GM21526 (cell line): ENCODE data around the gene CYP3A4.
"Not testable (repeated sequence)": the region's sequence is repeated elsewhere in the genome, so short reads cannot be mapped to it uniquely, and the experiment has no call there.

Experiments used
- ATAC-seq: cut with Tn5 transposase; IDR thresholded peaks from one replicate; pipeline ENCODE4 v1.9.1; 2021; ENCODE audit warnings: moderate library complexity; ENCODE audit not compliant: unreplicated experiment, low FRiP score

The CYP3A4 gene

DNA sequence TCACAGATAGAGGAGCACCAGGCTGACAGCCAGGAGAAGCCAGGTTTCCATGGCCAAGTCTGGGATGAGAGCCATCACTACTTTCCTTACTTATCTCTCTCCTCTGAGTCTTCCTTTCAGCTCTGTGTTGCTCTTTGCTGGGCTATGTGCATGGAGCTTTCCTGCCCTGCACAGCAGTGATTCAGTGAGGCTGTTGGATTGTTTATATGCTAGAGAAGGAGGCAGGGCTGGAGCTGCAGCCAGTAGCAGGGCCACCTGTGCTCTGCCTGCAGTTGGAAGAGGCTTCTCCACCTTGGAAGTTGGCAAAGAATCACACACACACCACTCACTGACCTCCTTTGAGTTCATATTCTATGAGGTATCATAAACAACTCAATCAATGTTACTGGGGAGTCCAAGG is at the start of gene CYP3A4:
TSS of gene CYP3A4 (minus strand) at position 178 of the 400 bp plus-strand sequence. CDS start at position 75, 103 bp downstream.
- ATAC-seq: no peak

DNA sequence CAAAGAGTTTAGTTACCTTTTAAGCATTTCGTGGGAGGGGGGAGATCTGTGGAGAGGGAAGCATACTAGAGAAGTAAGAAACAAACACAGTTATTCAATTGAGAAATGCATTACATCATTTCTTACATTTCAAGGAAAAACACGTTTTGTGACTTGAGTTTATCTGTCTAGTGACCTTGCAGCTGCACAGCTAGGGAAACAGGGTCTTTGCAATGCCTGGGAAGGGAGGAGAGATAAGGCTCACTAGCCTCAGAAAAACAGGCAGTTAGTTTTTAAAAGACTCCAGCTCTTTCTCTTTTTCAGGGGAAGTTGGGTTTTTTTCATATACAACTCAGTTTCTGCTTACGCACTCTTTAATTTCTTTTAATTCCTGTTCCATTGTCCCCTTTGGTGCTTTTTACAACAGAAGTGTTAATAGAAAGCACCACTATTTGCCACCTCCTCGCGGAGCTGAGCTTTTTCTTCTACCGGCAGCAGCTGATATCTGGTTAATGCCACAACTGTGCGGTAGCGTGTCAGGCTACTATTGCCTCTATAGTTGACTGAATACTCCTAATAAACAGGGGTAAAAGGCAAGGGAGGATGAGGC is 49.4 kb upstream of the CYP3A4 start:
- no peak for ATAC-seq

DNA sequence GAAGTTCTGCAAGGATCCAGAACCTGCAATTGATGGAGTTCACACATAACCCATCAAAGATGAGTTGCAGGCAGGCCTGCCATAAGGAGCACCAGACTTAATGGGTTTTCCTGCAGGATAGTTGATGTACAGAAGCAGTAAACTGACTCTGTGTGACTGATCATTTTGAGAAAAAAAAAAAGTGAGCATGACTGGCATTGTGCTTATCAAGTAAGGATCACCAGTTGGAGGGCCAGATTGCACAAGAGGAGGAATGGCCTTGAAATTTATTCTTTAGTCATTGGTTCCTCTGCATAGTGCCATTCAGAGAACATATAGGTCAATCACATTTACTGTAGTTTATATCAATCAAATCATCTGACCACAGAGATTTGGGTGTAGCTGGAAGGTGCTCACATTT is 47.6 kb upstream of the CYP3A4 start:
- ATAC-seq: no peak

DNA sequence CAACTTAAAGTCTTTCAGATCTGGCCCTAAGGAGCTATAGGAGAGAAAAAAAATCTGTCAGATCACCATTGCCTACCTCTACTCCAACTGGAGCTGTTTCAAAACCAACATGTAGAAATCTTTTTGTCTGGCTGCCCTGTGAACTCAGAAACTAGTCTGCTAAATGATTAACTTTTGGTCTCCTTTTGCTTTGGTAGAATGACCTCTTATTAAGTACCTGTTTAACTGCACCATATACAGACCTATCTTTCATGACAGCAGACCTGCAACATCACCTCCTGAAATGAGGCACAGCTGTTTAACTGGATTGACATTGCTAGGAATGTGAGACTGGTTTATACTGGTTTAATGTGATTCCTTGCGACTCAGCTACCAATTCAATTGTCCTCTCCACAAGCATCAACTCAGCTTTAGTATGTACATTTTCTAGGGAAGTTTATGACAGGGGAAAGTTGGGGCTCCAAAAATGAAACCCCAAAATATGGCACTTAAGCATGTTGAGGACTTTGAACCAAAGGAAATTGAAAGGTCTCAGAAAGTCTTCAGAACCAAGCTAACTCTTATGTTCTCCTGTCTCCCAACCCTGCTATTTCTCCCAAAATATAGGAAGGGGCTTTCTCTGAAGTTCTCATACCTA is 45.7 kb upstream of the CYP3A4 start:
- ATAC-seq: no peak

DNA sequence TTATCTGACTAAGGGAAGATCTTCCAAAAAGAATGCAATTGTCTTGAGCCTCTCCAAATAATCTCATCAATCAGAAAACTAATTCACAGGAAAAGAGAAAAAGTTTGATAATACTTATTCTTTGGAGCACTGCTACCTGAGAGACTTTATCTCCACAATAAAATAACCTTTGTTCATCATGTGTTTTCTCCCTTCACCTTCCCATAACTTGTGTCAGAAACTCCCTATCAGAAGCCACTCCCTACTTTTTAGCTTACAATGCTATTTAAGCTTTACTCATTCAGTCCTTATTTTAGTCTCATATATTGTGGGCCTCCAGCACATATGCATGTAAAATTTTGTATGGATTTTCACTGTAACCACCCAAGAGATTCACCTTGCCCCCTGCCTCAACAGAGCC is 44.8 kb upstream of the CYP3A4 start:
- ATAC-seq: no peak

DNA sequence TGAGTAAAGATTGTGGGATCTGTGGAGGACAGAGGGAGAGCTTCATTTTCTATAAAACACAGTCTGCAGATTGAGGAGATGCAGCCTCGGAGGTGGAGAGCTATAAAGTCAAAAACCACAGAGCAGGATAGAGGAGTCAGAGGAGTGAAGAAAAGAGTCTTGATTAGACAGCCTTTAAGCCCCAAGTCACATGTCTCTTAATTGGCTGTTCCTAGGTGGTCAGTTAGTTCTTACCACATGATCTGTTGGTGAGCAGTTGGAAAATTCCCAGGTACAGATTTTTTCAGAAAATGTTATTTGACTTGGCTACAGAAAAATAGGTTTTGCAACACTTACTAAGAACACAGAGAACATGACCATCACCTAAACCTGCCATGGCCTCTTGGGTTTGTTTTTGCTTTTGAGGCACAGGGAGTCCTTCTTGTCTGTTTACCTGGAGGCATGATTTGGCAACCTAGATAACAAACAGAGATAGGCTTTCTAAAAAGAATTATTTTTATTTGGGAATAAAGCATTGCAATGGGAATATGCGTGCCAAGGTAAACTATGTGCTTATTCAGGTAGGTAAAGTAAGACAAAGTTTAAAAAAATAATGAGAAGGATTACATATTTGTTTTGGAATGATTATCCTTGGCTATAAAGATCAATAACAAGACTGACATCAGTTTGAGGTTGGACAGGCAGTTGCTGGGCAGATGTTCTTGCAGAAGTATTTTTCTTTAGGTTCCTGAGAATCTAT is 43.2 kb upstream of the CYP3A4 start:
- ATAC-seq: no peak

DNA sequence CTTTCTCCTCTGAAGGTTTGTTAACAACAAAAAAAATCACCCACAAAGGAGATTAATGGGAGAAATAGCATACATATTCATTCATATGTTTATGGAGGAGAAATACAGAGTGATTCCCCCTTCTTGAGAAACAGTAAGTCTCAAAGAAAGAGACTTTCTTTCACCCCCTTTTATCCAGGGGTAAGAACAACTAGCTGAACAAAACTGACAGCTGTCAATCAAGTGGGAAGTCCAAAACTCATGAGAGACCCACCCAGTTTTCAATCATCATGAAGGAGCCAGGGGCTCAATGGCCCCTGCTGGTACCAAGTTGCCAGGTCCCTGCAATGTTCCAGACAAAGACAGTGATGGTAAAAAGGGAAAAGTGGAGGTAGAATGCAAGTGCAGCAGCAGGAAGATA is 41.9 kb upstream of the CYP3A4 start:
- ATAC-seq: no peak

DNA sequence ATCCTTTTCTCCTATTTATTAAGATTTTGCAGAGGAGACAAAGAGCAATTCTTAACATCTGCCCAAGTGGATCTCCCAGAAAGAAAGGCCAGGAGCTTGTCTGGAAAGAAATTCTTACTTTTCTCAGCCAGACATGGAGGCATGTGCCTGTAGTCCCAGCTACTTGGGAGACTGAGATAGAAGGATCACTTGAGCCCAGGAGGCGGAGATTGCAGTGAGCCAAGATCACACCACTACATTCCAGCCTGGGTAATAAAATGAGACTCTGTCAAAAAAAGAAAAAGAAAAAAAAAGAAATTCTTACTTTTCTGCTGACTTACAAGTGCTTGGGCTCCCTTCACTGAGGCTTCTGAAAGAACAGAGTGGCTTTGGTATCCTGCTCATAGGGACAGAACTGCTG is 41.5 kb upstream of the CYP3A4 start:
- no peak for ATAC-seq

DNA sequence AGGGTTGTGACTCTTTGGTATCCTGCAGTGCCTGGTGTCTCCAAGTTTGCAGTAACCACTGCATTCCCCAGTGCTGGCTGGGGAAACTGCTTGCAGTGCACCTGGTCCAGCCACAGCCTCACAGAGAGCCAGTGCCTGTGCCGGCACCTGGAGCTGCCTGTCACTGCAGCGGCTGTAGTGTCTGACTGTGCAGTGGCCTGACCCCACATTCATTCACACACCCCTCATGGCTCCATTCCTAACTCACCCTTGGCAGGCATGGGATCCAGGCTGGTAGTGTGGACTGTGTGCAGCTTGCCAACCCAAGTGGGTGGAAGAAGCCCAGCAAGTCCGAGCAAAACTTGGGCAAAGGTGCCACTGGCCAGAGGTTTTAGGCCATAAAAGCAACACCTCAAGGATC is 40.1 kb upstream of the CYP3A4 start:
- ATAC-seq: no peak

DNA sequence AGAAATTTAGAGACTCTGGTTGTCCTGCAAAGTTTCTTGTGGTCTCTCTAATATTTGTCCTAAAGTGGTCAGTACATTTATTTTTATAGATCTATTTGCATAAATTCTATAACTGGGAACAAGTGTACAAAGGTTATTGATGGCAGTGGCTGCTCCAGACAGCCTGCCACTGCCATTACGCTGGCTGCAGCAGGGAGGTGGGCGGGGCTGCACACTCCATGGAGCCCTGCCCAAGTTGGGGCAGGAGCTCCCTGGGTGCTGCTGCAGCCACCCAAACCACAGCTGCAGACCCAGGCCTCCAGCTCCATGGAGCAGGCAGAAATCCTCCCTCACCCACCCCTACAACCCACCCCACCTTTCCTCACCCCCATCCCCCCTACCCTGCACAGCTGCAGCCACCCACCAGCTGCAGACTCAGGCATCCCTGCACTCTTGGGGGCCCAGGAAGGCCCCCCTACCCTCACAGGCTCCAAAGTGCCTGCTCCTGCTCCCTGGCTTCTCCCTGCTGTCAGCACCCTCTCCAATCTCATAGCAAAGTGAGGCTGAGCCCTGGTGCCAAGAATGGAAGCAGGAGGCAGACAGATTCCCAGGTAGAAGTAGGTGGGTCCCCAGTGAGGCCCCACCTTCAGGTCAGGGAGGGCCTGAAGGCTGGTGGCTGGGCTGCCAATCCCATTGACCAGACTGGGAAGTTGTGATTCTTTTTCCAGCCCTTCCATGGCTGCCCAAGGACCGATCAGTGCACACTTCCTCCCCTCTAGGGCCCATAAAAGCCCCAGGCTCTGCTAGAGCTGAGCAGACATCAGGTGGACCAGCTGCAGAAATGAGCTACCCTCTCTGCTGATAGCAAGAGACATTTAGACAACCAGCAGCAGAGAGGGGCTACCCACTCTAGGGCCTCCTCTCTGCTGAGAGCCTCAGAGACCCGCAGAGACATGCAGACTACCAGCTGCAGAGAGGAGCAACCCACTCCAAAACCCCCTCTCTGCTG is 39.0 kb upstream of the CYP3A4 start:
- no peak for ATAC-seq

DNA sequence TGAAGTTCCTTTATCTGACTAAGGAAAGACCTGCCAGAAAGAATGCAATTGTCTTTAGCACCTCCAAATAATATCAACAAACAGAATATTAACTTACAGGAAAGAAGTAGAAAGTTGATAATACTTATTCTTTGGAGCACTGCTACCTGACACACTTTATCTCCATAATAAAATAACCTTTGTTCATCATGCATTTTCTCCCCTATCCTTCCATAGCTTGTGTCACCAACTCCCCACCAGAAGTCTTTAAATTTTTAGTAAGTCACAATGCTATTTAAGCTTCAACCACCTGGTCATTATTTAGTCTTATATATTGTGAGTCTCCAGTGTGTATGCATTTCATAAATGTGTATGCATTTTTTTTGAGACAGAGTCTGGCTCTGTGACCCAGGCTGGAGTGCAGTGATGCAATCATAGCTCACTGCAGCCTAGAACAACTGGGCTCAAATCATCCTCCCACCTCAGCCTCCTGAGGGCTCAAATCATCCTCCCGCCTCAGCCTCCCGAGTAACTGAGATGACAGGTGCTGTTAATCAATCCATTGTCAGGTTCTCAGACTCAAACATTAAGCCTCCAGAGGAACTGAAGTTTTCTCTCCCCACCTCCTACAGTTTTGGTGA is 36.5 kb upstream of the CYP3A4 start:
- no peak for ATAC-seq

DNA sequence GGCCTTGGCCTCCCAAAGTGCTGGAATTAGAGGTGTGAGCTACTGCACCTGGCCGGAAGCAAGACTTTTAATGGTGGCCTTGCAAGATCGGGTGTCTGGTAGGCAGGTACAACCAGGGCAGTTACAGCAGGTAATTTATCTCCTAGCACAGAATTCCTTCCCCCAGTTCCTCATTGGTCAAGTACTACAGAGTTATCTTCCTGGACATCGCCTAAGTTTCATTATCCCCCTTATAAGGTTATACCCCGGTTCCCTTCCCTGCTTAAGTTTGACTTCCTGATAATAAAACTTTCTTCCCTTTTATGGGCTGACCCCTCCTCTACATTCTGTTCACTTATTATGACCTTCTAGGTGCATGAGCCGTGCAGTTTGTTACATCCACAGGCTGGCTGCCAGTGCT is 24.8 kb upstream of the CYP3A4 start:
- ATAC-seq: no peak

DNA sequence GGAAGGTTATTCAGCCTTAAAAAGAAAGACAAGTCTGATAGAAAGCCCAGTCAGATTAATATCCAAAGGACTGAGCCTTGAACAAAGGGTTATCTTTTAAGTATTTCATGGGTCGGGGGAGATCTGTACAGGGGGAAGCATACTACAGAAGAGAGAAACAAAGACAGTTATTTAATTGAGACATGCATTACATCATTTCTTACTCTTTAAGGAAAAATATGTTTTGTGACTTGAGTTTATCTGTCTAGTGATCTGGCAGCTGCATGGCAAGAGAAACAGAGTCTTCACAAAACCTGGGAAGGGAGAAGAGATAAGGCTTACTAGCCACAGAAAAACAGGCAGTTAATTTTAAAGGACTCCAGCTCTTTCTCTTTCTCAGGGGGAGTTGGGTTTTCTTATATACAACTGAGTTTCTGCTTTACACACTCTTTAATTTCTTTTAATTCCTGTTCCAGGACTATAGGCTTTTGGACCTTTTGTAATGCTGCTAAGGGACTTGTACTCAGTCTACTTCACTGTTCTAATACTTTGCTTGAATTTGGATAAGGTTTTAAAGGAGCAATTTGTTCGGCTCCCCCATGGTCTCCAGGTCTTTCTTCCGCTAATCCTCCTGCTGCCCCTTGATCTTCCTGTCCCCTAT is 23.0 kb upstream of the CYP3A4 start:
- no peak for ATAC-seq

DNA sequence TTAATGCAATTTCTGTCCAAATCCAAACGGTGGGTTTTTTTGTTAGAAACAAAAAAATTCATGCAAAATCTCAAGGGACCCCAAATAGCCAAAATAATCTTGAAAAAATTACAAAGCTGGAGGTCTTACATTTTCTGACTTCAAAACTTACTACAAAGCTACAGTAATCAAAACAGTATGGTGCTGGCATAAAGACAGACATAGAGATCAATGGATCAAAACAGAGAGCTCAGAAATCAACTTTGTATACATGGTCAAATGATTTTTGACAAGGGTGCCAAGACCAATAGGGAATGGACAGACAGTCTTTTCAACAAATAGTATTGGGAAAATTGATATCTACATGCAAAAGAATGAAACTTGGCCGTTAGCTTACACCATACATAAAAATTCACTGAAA is 21.7 kb upstream of the CYP3A4 start:
- ATAC-seq: no peak

DNA sequence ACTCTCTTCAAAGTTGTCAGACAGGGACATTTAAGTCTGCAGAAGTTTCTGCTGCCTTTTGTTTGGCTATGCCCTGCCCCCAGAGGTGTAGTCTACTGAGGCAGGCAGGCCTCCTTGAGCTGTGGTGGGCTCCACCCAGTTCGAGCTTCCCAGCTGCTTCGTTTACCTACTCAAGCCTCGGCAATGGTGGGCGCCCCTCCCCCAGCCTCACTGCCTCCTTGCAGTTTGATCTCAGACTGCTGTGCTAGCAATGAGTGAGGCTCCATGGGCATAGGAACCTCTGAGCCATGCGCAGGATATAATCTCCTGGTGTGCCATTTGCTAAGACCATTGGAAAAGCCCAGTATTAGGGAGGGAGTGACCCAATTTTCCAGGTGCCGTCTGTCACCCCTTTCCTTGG is 19.1 kb upstream of the CYP3A4 start:
- not testable (repeated sequence) for ATAC-seq

DNA sequence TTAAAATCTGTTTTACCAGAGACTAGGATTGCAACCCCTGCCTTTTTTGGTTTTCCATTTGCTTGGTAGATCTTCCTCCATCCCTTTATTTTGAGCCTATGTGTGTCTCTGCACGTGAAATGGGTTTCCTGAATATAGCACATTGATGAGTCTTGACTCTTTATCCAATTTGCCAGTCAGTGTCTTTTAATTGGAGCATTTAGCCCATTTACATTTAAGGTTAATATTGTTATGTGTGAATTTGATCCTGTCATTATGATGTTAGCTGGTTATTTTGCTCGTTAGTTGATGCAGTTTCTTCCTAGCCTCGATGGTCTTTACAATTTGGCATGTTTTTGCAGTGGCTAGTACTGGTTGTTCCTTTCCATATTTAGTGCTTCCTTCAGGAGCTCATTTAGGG is 17.4 kb upstream of the CYP3A4 start:
- not testable (repeated sequence) for ATAC-seq

DNA sequence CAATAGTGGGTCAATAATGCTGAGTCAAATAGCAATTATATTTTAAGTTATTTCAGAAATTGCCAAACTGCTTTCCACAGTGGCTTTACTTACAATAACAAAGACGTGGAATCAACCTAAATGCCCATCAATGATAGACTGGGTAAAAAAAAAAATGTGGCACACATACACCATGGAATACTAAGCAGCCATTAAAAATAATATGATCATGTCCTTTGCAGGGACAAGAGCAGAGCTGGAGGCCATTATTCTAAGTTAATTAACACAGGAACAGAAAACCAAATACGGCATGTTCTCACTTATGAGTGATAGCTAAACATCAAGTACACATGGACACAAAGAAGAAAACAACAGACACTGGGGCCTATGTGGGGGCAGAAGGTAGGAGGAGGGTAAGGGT is 15.0 kb upstream of the CYP3A4 start:
- ATAC-seq: no peak

DNA sequence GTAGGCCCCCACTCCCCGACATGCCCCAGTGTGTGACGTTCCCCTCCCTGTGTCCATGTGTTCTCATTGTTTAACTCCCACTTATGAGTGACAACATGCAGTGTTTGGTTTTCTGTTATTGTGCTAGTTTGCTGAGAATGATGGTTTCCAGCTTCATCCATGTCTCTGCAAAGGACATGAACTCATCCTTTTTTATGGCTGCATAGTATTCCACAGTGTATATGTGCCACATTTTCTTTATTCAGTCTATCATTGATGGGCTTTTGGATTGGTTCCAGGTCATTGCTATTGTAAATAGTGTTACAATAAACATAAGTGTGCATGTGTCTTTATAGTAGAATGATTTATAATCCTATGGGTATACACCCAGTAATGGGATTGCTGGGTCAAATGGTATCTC is 11.9 kb upstream of the CYP3A4 start:
- not testable (repeated sequence) for ATAC-seq

DNA sequence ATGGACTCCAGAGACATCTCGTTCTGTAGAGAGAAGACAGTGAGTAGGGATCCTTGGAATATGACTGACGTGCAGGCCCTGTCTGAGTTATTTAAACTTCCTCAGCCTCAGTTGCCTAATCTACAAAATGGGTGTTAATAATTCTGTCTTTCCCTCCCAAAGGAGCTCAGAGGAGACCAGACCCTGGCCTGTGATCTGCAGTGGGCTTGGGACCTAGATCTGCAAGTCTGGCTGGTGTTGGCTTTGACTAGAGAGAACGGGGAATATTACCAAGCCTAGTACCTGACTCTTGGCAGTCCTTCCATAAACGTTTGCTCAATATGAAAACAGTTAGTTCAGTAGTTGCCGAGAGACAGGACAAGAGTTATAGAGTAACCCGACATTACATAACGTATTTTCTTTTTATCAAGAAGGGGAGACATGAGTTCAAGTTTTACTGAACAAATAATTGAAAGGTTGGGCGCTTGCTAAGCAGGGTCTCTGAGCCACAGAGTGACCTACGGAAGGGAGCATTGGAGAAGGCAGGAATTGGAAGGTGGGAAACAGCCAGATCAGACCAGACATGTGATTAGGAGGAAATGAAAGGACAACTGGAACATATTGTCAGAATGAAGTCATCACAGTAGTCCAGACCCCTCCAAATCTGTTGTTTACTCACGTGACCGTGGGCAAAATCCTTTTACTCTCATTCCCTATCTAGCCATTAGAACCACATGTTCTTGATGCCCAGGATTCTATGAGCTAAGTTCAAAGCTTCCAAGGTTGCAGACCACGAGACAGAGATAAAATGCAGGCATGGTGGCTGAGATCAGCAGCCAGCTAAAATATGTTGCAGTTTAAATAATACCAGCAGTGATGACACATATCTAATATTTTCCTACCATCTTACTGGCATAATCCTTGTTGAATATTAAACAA is 10.9 kb upstream of the CYP3A4 start:
- ATAC-seq: no peak
